HG02852 (cell line): ENCODE results near the gene CNTNAP2.
A peak's percentile ranks its signal among the peaks of the same experiment; 100 is the strongest.

Experiments used
- ATAC-seq: cut with Tn5 transposase; IDR thresholded peaks from one replicate; pipeline ENCODE4 v1.9.1; 2021; ENCODE audit warnings: mild to moderate bottlenecking, moderate library complexity; ENCODE audit not compliant: unreplicated experiment

The CNTNAP2 gene

GRCh38 chr7:147971606-147972110, 1855.1 kb downstream of the CNTNAP2 start:
- no peak for ATAC-seq

- no peak for ATAC-seq
Measured at GRCh38 chr7:147978201-147978600, 1861.6 kb downstream of the CNTNAP2 start.

GRCh38 chr7:147978651-147979050, 1862.0 kb downstream of the CNTNAP2 start:
- ATAC-seq = no peak

- ATAC-seq = peak; percentile 88
Measured at GRCh38 chr7:147980826-147981813, 1864.5 kb downstream of the CNTNAP2 start.

GRCh38 chr7:147982307-147982706, 1865.7 kb downstream of the CNTNAP2 start:
- no peak for ATAC-seq

- no peak for ATAC-seq
Measured at GRCh38 chr7:147984265-147984664, 1867.7 kb downstream of the CNTNAP2 start.

GRCh38 chr7:147990079-147990478, 1873.5 kb downstream of the CNTNAP2 start:
- ATAC-seq = no peak

GRCh38 chr7:147990942-147991341, 1874.3 kb downstream of the CNTNAP2 start:
- ATAC-seq = no peak

- ATAC-seq = no peak
Measured at GRCh38 chr7:147992698-147993097, 1876.1 kb downstream of the CNTNAP2 start.

- no peak for ATAC-seq
Measured at GRCh38 chr7:147997636-147998035, 1881.0 kb downstream of the CNTNAP2 start.

GRCh38 chr7:147999962-148000361, 1883.4 kb downstream of the CNTNAP2 start:
- no peak for ATAC-seq

GRCh38 chr7:148011753-148012152, 1895.2 kb downstream of the CNTNAP2 start:
- no peak for ATAC-seq

- ATAC-seq = no peak
Measured at GRCh38 chr7:148014001-148014400, 1897.4 kb downstream of the CNTNAP2 start.

- no peak for ATAC-seq
Measured at GRCh38 chr7:148014541-148014940, 1897.9 kb downstream of the CNTNAP2 start.

GRCh38 chr7:148017126-148017525, 1900.5 kb downstream of the CNTNAP2 start:
- no peak for ATAC-seq

- no peak for ATAC-seq
Measured at GRCh38 chr7:148020679-148021078, 1904.1 kb downstream of the CNTNAP2 start.

- no peak for ATAC-seq
Measured at GRCh38 chr7:148021507-148022045, 1905.0 kb downstream of the CNTNAP2 start.

- ATAC-seq = no peak
Measured at GRCh38 chr7:148022832-148023231, 1906.2 kb downstream of the CNTNAP2 start.

GRCh38 chr7:148026713-148027112, 1910.1 kb downstream of the CNTNAP2 start:
- no peak for ATAC-seq

GRCh38 chr7:148028165-148028564, 1911.6 kb downstream of the CNTNAP2 start:
- no peak for ATAC-seq

- ATAC-seq = no peak
Measured at GRCh38 chr7:148031019-148031418, 1914.4 kb downstream of the CNTNAP2 start.

GRCh38 chr7:148031811-148032210, 1915.2 kb downstream of the CNTNAP2 start:
- no peak for ATAC-seq
